HepG2 (cell line): Measurements from ENCODE around the gene SLC34A3.

Experiments used
- BATF2 ChIP-seq: sonication (generic); formaldehyde crosslinking; IDR thresholded peaks from 2 replicates; pipeline ENCODE4 v1.8.0; 2022; ENCODE audit warnings: mild to moderate bottlenecking, missing genetic modification reagents, moderate library complexity
- E2F1 ChIP-seq: sonication (generic); formaldehyde crosslinking; IDR thresholded peaks from 2 replicates; pipeline ENCODE4 v1.5.0; 2020; ENCODE audit warnings: missing genetic modification reagents
- ESRRA ChIP-seq: sonication (generic); formaldehyde crosslinking; IDR thresholded peaks from 2 replicates; pipeline ENCODE4 v1.5.1; 2020; ENCODE audit warnings: mild to moderate bottlenecking, low read depth, missing genetic modification reagents
- ZFP1 ChIP-seq: IDR thresholded peaks from 2 replicates; pipeline ENCODE4 v1.6.1; 2016
- TF ChIP-seq, protein P1 (sequence below): sonication (generic); formaldehyde crosslinking; IDR thresholded peaks from 2 replicates; pipeline ENCODE4 v1.4.0; 2020; ENCODE audit warnings: mild to moderate bottlenecking, missing genetic modification reagents
- TF ChIP-seq, protein P2 (sequence below): sonication (generic); formaldehyde crosslinking; IDR thresholded peaks from 2 replicates; pipeline ENCODE4 v1.5.0; 2020; ENCODE audit warnings: mild to moderate bottlenecking, missing genetic modification reagents, moderate library complexity

GRCh38 chr9:137191245-137191644 is 39.5 kb upstream of the SLC34A3 start:
- TF ChIP-seq, protein P1, sequence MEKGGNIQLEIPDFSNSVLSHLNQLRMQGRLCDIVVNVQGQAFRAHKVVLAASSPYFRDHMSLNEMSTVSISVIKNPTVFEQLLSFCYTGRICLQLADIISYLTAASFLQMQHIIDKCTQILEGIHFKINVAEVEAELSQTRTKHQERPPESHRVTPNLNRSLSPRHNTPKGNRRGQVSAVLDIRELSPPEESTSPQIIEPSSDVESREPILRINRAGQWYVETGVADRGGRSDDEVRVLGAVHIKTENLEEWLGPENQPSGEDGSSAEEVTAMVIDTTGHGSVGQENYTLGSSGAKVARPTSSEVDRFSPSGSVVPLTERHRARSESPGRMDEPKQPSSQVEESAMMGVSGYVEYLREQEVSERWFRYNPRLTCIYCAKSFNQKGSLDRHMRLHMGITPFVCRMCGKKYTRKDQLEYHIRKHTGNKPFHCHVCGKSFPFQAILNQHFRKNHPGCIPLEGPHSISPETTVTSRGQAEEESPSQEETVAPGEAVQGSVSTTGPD (CRISPR knock-in tag) = no peak
- TF ChIP-seq ESRRA (CRISPR knock-in tag) = no peak
- TF ChIP-seq, protein P2, sequence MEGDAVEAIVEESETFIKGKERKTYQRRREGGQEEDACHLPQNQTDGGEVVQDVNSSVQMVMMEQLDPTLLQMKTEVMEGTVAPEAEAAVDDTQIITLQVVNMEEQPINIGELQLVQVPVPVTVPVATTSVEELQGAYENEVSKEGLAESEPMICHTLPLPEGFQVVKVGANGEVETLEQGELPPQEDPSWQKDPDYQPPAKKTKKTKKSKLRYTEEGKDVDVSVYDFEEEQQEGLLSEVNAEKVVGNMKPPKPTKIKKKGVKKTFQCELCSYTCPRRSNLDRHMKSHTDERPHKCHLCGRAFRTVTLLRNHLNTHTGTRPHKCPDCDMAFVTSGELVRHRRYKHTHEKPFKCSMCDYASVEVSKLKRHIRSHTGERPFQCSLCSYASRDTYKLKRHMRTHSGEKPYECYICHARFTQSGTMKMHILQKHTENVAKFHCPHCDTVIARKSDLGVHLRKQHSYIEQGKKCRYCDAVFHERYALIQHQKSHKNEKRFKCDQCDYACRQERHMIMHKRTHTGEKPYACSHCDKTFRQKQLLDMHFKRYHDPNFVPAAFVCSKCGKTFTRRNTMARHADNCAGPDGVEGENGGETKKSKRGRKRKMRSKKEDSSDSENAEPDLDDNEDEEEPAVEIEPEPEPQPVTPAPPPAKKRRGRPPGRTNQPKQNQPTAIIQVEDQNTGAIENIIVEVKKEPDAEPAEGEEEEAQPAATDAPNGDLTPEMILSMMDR = no peak
- TF ChIP-seq BATF2 (CRISPR knock-in tag) = no peak
- TF ChIP-seq ZFP1 = no peak
- TF ChIP-seq E2F1 (CRISPR knock-in tag) = no peak
